Glomerular visceral epithelial cell (primary cell): ENCODE results near the gene GLRA1.
"Not testable (repeated sequence)": the region's sequence is repeated elsewhere in the genome, so short reads cannot be mapped to it uniquely, and the experiment has no call there.

ENCODE experiments used
- DNase-seq: peaks from one replicate; pipeline ENCODE4 v3.0.0-alpha.2; 2016; ENCODE audit errors: extremely low spot score

GLRA1 gene

GRCh38 chr5:151917904-151918303, 6.7 kb downstream of the GLRA1 start:
- no peak for DNase-seq

GRCh38 chr5:151913425-151913824, 11.2 kb downstream of the GLRA1 start:
- DNase-seq, result no peak

GRCh38 chr5:151912360-151912759, 12.3 kb downstream of the GLRA1 start:
- DNase-seq, result no peak

GRCh38 chr5:151911011-151911410, 13.6 kb downstream of the GLRA1 start:
- DNase-seq, result no peak

GRCh38 chr5:151909628-151910027, 15.0 kb downstream of the GLRA1 start:
- no peak for DNase-seq

GRCh38 chr5:151906246-151906645, 18.4 kb downstream of the GLRA1 start:
- DNase-seq, result no peak

GRCh38 chr5:151905557-151905961, 19.1 kb downstream of the GLRA1 start:
- DNase-seq, result no peak

GRCh38 chr5:151904909-151905308, 19.7 kb downstream of the GLRA1 start:
- no peak for DNase-seq

GRCh38 chr5:151904127-151904526, 20.5 kb downstream of the GLRA1 start:
- DNase-seq, result no peak

- DNase-seq, result peak; percentile 25
Observed at GRCh38 chr5:151903243-151903653, 21.4 kb downstream of the GLRA1 start.

- no peak for DNase-seq
Observed at GRCh38 chr5:151902215-151902614, 22.4 kb downstream of the GLRA1 start.

GRCh38 chr5:151901611-151902010, 23.0 kb downstream of the GLRA1 start:
- DNase-seq, result no peak

GRCh38 chr5:151900891-151901290, 23.8 kb downstream of the GLRA1 start:
- no peak for DNase-seq

- DNase-seq, result no peak
Observed at GRCh38 chr5:151899399-151899798, 25.3 kb downstream of the GLRA1 start.

- DNase-seq, result no peak
Observed at GRCh38 chr5:151897896-151898295, 26.8 kb downstream of the GLRA1 start.

- DNase-seq, result no peak
Observed at GRCh38 chr5:151897020-151897552, 27.6 kb downstream of the GLRA1 start.

GRCh38 chr5:151896031-151896691, 28.5 kb downstream of the GLRA1 start:
- DNase-seq, result peak; percentile 92

GRCh38 chr5:151895660-151896030, 29.0 kb downstream of the GLRA1 start:
- peak; percentile 37 for DNase-seq

- DNase-seq, result not testable (repeated sequence)
Observed at GRCh38 chr5:151893485-151893884, 31.2 kb downstream of the GLRA1 start.

GRCh38 chr5:151892393-151892792, 32.3 kb downstream of the GLRA1 start:
- no peak for DNase-seq

GRCh38 chr5:151890299-151890698, 34.4 kb downstream of the GLRA1 start:
- DNase-seq, result no peak

GRCh38 chr5:151889614-151890013, 35.0 kb downstream of the GLRA1 start:
- no peak for DNase-seq

GRCh38 chr5:151886546-151887275, 37.9 kb downstream of the GLRA1 start:
- no peak for DNase-seq
